Measurements from ENCODE around the gene ULBP3. TPM values are rescaled to one million over a fixed set of nuclear protein-coding genes. Genes with fewer than 3 reads are reported as not detected.

The ULBP3 gene
- total and polyA plus RNA-seq, 7 donors: 0.15 to 0.67 (median 0.36) TPM

- Histone ChIP-seq H3K27ac (no peak overlapping the region), H3K4me3 (no peak overlapping the region), H3K9me3 (no peaks in the 10 kb centered on the region), H3K27me3 (ENCODE audit: insufficient read depth in 3 of 3, low read length in 2 of 3) (peaks cover 0 to 15% (median 3%) of the 10 kb centered on the region in 3 donors), H3K4me1 (no peaks in the 10 kb centered on the region), H3K36me3 (ENCODE audit: insufficient read depth in 1 of 2, low read depth in 1 of 2) (no peaks in the 10 kb centered on the region)
- no peak for TF ChIP-seq CTCF (IDR thresholded peaks at IDR 0.05)
- intact Hi-C loops (cut with DNase I): no loop called here
- ATAC-seq: no peak
- DNase-seq: no peak
- WGBS, 3 donors: 88 to 92% (median 89%) methylated on average over 14 of the region's 14 CpGs
These were observed 10.6 kb downstream of the ULBP3 start for GRCh38 chr6:150058231-150058792.

- WGBS, 3 donors: 82 to 86% (median 82%) methylated on average over 29 of the region's 29 CpGs
- DNase-seq: no peak
- Histone ChIP-seq H3K4me1 (no peaks in the 10 kb centered on the region), H3K27me3 (ENCODE audit: insufficient read depth in 3 of 3, low read length in 2 of 3) (peaks cover 0 to 23% (median 9%) of the 10 kb centered on the region in 3 donors), H3K9me3 (no peaks in the 10 kb centered on the region), H3K36me3 (ENCODE audit: insufficient read depth in 1 of 2, low read depth in 1 of 2) (no peaks in the 10 kb centered on the region), H3K4me3 (no peak overlapping the region), H3K27ac (no peak overlapping the region)
- TF ChIP-seq CTCF (IDR thresholded peaks at IDR 0.05): no peak
- ATAC-seq: peak in 1 of 4 donors; percentile 15
- intact Hi-C loops (cut with DNase I): no loop called here
These were observed 11.4 kb downstream of the ULBP3 start for GRCh38 chr6:150057501-150057951.

DNA sequence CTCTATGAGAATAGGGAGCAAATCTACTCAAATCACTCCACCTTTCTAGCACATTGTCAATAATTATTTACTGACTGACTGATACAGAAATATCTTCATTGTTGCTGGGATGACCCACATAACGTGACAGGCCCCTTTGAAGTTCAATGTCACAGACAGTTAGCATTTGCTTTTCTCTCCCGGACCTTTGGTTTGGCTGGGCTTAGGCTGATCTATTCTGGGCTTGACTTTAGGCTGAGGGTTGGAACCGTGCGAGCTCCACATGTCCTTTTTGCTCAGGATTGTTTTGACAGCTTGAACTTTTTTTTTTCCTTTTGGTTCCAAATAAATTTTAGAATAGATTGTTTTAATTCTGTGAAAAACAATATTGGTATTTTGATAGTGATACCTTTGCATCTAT is 12.0 kb downstream of the ULBP3 start:
- no peak overlapping the region for H3K27ac ChIP-seq
- H3K4me3 ChIP-seq: no peak overlapping the region
- peaks cover 0 to 29% (median 14%) of the 10 kb centered on the region in 3 donors for H3K27me3 ChIP-seq (ENCODE audit: insufficient read depth in 3 of 3, low read length in 2 of 3)
- no peaks in the 10 kb centered on the region for H3K36me3 ChIP-seq (ENCODE audit: insufficient read depth in 1 of 2, low read depth in 1 of 2)
- no peak for TF ChIP-seq CTCF (IDR thresholded peaks at IDR 0.05)
- intact Hi-C loops (cut with DNase I): no loop called here
- WGBS, 3 donors: 14 to 34% (median 20%) methylated on average over 4 of the region's 4 CpGs
- no peak for ATAC-seq
- H3K4me1 ChIP-seq: no peaks in the 10 kb centered on the region
- no peak for DNase-seq
- H3K9me3 ChIP-seq: no peaks in the 10 kb centered on the region

- intact Hi-C loops (cut with DNase I): no loop called here
- DNase-seq: no peak
- 80 to 83% (median 81%) methylated on average over 12 of the region's 12 CpGs for WGBS, 3 donors
- no peak for ATAC-seq
- H3K4me3 ChIP-seq: no peak overlapping the region
- no peak for TF ChIP-seq CTCF (IDR thresholded peaks at IDR 0.05)
- H3K9me3 ChIP-seq: no peaks in the 10 kb centered on the region
- no peaks in the 10 kb centered on the region for H3K36me3 ChIP-seq (ENCODE audit: insufficient read depth in 1 of 2, low read depth in 1 of 2)
- no peak overlapping the region for H3K27ac ChIP-seq
- no peaks in the 10 kb centered on the region for H3K4me1 ChIP-seq
- H3K27me3 ChIP-seq (ENCODE audit: insufficient read depth in 3 of 3, low read length in 2 of 3): peaks cover 0 to 29% (median 14%) of the 10 kb centered on the region in 3 donors
These were observed 12.8 kb downstream of the ULBP3 start for GRCh38 chr6:150056156-150056555.

DNA sequence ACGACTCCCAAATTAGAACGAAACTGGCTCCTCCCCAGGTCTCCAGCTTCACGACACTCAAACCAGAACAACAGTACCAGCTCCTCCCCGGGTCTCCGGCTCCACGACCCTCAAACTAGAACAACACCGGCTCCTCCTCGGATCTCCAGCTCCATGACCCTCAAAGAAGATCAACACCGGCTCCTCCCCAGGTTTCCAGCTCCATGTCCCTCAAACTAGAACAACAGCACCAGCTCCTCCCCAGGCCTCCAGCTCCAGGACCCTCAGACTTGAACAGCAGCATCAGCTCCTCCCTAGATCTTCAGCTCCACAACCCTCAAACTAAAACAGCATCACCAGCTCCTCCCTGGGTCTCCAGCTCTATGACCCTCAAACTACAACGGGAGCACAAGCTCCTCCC is 13.8 kb downstream of the ULBP3 start:
- TF ChIP-seq CTCF (IDR thresholded peaks at IDR 0.05): no peak
- Histone ChIP-seq H3K4me1 (no peaks in the 10 kb centered on the region), H3K4me3 (no peak overlapping the region), H3K27me3 (ENCODE audit: insufficient read depth in 3 of 3, low read length in 2 of 3) (peaks cover 0 to 29% (median 14%) of the 10 kb centered on the region in 3 donors), H3K27ac (no peak overlapping the region), H3K36me3 (ENCODE audit: insufficient read depth in 1 of 2, low read depth in 1 of 2) (no peaks in the 10 kb centered on the region), H3K9me3 (no peaks in the 10 kb centered on the region)
- intact Hi-C loops (cut with DNase I): no loop called here
- no peak for ATAC-seq
- 84 to 87% (median 87%) methylated on average over 10 of the region's 10 CpGs for WGBS, 3 donors
- DNase-seq: no peak
